Smooth muscle cell (in vitro differentiated cells): ENCODE data around the gene VIL1. TPM values are rescaled to one million over a fixed set of nuclear protein-coding genes. Genes with fewer than 3 reads are reported as not detected.

Experiments used
- DNase-seq: peaks from one replicate; lab custom pipeline; 2025; ENCODE audit not compliant: unreplicated experiment; lab: John Stamatoyannopoulos, UW
- H2AFZ ChIP-seq: fragments of 200-600 bp; sonication (generic); 2 replicates; pipeline ENCODE4 v1.6.0; 2016; ENCODE audit warnings: antibody characterized with exemption, low read depth, mild to moderate bottlenecking
- H3F3A ChIP-seq: fragments of 200-600 bp; sonication (generic); 2 replicates; pipeline ENCODE4 v1.6.0; 2017; ENCODE audit warnings: antibody characterized with exemption, low read depth
- H3K27ac ChIP-seq: fragments of 200-600 bp; sonication (generic); 2 replicates; pipeline ENCODE4 v1.5.1; 2016; ENCODE audit warnings: low read depth, mild to moderate bottlenecking
- H3K27me3 ChIP-seq: fragments of 200-600 bp; sonication (generic); 2 replicates; pipeline ENCODE4 v1.6.1; 2016; ENCODE audit warnings: low read depth, mild to moderate bottlenecking
- H3K36me3 ChIP-seq: fragments of 200-600 bp; sonication (generic); 2 replicates; pipeline ENCODE4 v1.5.1; 2016; ENCODE audit warnings: low read depth
- H3K4me1 ChIP-seq: fragments of 200-600 bp; sonication (generic); 2 replicates; pipeline ENCODE4 v1.5.1; 2016; ENCODE audit warnings: low read depth
- H3K4me2 ChIP-seq: fragments of 200-600 bp; sonication (generic); 2 replicates; pipeline ENCODE4 v1.6.0; 2016; ENCODE audit warnings: mild to moderate bottlenecking
- H3K4me3 ChIP-seq: fragments of 200-600 bp; sonication (generic); 2 replicates; pipeline ENCODE4 v1.5.1; 2016; ENCODE audit warnings: mild to moderate bottlenecking
- H3K79me2 ChIP-seq: fragments of 200-600 bp; sonication (generic); 2 replicates; pipeline ENCODE4 v1.6.0; 2016; ENCODE audit warnings: low read depth, mild to moderate bottlenecking
- H3K9ac ChIP-seq: fragments of 200-600 bp; sonication (generic); 2 replicates; pipeline ENCODE4 v1.6.0; 2016; ENCODE audit warnings: low read depth
- H3K9me3 ChIP-seq: fragments of 200-600 bp; sonication (generic); replicated peaks from 2 replicates; pipeline ENCODE4 v1.5.1; 2016; ENCODE audit warnings: low read depth
- H4K20me1 ChIP-seq: fragments of 200-600 bp; sonication (generic); 2 replicates; pipeline ENCODE4 v1.6.0; 2016; ENCODE audit warnings: low read depth
- CTCF ChIP-seq: fragments of 200-600 bp; sonication (generic); IDR thresholded peaks from 2 replicates; pipeline ENCODE4 v1.5.1; 2017; ENCODE audit warnings: borderline replicate concordance, mild to moderate bottlenecking, antibody characterized with exemption; ENCODE audit not compliant: insufficient read depth, poor library complexity, severe bottlenecking
- WGBS: methylation state at CpG from one replicate; pipeline ENCODE4 v1.1.7; 2016; ENCODE audit warnings: low lambda C conversion rate; 5-methylcytosine and 5-hydroxymethylcytosine counted together
- polyA plus RNA-seq: library from polyadenylated mRNA; unstranded; fragments of >200 nt; fragmentation: Nextera tagmentation; extraction: Ambion mirVana; gene quantifications from 2 replicates; pipeline ENCODE4 v1.2.1, GENCODE V29; 2016
- total RNA-seq: library from RNA; depleted of rRNA; stranded (reverse); fragments of >200 nt; gene quantifications from 2 replicates; pipeline ENCODE4 v1.2.3, GENCODE V29; 2014

The VIL1 gene
- total and polyA plus RNA-seq, 2 experiments from 2014 or later = 0.15 TPM; not detected in 1

GRCh38 chr2:218397820-218398436 is 21.0 kb upstream of the VIL1 start:
- Histone ChIP-seq H3K79me2 (peaks cover 28% of the 10 kb centered on the region), H3K36me3 (no peaks in the 10 kb centered on the region), H3K9me3 (no peaks in the 10 kb centered on the region), H2AFZ (no peak overlapping the region), H4K20me1 (peaks cover 17% of the 10 kb centered on the region), H3K9ac (peak overlapping the region; percentile 7), H3K27me3 (no peaks in the 10 kb centered on the region), H3F3A (peaks cover 24% of the 10 kb centered on the region), H3K4me1 (peaks cover 6% of the 10 kb centered on the region), H3K4me2 (peak overlapping the region; percentile 99), H3K27ac (peak overlapping the region; percentile 98), H3K4me3 (peak overlapping the region; percentile 95)
- WGBS = 2% methylated on average over 33 of the region's 35 CpGs
- TF ChIP-seq CTCF = no peak
- DNase-seq = peak; percentile 37

GRCh38 chr2:218398437-218399390 is 20.2 kb upstream of the VIL1 start:
- peak overlapping the region; percentile 12 for H2AFZ ChIP-seq
- H3K4me1 ChIP-seq = peaks cover 6% of the 10 kb centered on the region
- peaks cover 17% of the 10 kb centered on the region for H4K20me1 ChIP-seq
- H3K9me3 ChIP-seq = no peaks in the 10 kb centered on the region
- peak overlapping the region; percentile 98 for H3K27ac ChIP-seq
- TF ChIP-seq CTCF = no peak
- peak overlapping the region; percentile 95 for H3K4me3 ChIP-seq
- H3K36me3 ChIP-seq = no peaks in the 10 kb centered on the region
- H3K4me2 ChIP-seq = peak overlapping the region; percentile 99
- peak overlapping the region; percentile 75 for H3K9ac ChIP-seq
- H3K27me3 ChIP-seq = no peaks in the 10 kb centered on the region
- DNase-seq = peak; percentile 63
- H3K79me2 ChIP-seq = peaks cover 28% of the 10 kb centered on the region
- WGBS = under 1% methylated on average over 54 of the region's 95 CpGs
- peaks cover 24% of the 10 kb centered on the region for H3F3A ChIP-seq

- DNase-seq = peak; percentile 77
- 0% methylated on average over 39 of the region's 78 CpGs for WGBS
- no peak for TF ChIP-seq CTCF
- Histone ChIP-seq H3K9ac (peak within 1 kb of the TSS; percentile 88), H3K27ac (peak within 1 kb of the TSS; percentile 98), H3F3A (peaks cover 24% of the 10 kb centered on the region), H2AFZ (peak within 1 kb of the TSS; percentile 66), H3K27me3 (no peaks in the 10 kb centered on the region), H4K20me1 (peaks cover 17% of the 10 kb centered on the region), H3K36me3 (no peaks in the 10 kb centered on the region), H3K79me2 (peaks cover 28% of the 10 kb centered on the region), H3K4me3 (peak within 1 kb of the TSS; percentile 95), H3K4me2 (peak within 1 kb of the TSS; percentile 99), H3K4me1 (peaks cover 6% of the 10 kb centered on the region), H3K9me3 (no peaks in the 10 kb centered on the region)
Measured at GRCh38 chr2:218399391-218400166, 19.3 kb upstream of the VIL1 start, which contains the start of gene CTDSP1. TSS of gene CTDSP1 (plus strand) at chr2:218399868. CDS start at chr2:218400091, 223 bp downstream.
